Sigmoid colon (tissue), 7 donors: ENCODE results near the gene TPX2. TPM values are rescaled to one million over a fixed set of nuclear protein-coding genes. Genes with fewer than 3 reads are reported as not detected.

Experiments used
- DNase-seq: peaks from one replicate; pipeline ENCODE4 v3.0.0-alpha.2; 2019
- H3K27ac ChIP-seq, 4 donors: fragments of 200-600 bp; sonication (generic); one replicate each; pipeline ENCODE4 v1.5.1; 2016 to 2019; ENCODE audit warnings: mild to moderate bottlenecking in 1 of 4
- H3K27me3 ChIP-seq, 3 donors: fragments of 200-600 bp; sonication (generic); one replicate each; pipeline ENCODE4 v1.5.1; 2019; ENCODE audit warnings: mild to moderate bottlenecking in 1 of 3
- H3K36me3 ChIP-seq, 4 donors: fragments of 200-600 bp; sonication (generic); one replicate each; pipeline ENCODE4 v1.5.1; 2016 to 2019
- H3K4me1 ChIP-seq, 4 donors: fragments of 200-600 bp; sonication (generic); one replicate each; pipeline ENCODE4 v1.5.1; 2017 to 2019
- H3K4me3 ChIP-seq, 4 donors: fragments of 200-600 bp; sonication (generic); one replicate each; pipeline ENCODE4 v1.5.1; 2017 to 2019; ENCODE audit warnings: mild to moderate bottlenecking in 2 of 4, moderate library complexity in 1 of 4
- H3K9me3 ChIP-seq, 4 donors: fragments of 200-600 bp in 3 of 4; sonication (generic) in 3 of 4; one replicate each; pipeline versions ENCODE4 v1.5.1 to v1.6.1; 2013 to 2019
- EP300 ChIP-seq, 4 donors: sonication (generic); formaldehyde crosslinking; IDR thresholded peaks; one replicate each; pipeline ENCODE4 v1.6.1; 2017; ENCODE audit warnings: antibody characterized with exemption in 4 of 4
- POLR2A ChIP-seq, 2 donors: fragments of 450-650 bp; IDR thresholded peaks; one replicate each; pipeline ENCODE4 v1.6.1; 2016; ENCODE audit warnings: antibody characterized with exemption in 2 of 2, mild to moderate bottlenecking in 2 of 2, moderate library complexity in 2 of 2
- POLR2AphosphoS5 ChIP-seq, 4 donors: sonication (generic); formaldehyde crosslinking; IDR thresholded peaks; one replicate each; pipeline ENCODE4 v1.6.1; 2017; ENCODE audit warnings: antibody characterized with exemption in 4 of 4
- WGBS, 2 donors: extraction: QIAGEN DNeasy Blood & Tissue Kit; methylation state at CpG; one replicate each; pipeline ENCODE4 v1.1.7; 2013; 5-methylcytosine and 5-hydroxymethylcytosine counted together
- intact Hi-C: fragments of 100-400 bp; cut with DNase I; formaldehyde crosslinking; loops from one replicate; pipeline ENCODE4 v1.15.1; 2023
- polyA plus RNA-seq, 3 donors: library from polyadenylated mRNA; stranded (reverse); fragments of 200-250 nt; gene quantifications; one replicate each; pipeline ENCODE4 v1.2.3, GENCODE V29; 2013
- total RNA-seq, 4 donors: library from RNA; depleted of rRNA; stranded (reverse); fragments of >200 nt; gene quantifications; one replicate each; pipeline ENCODE4 v1.1.0, GENCODE V29; 2016
- TF ChIP-seq, protein P1 (sequence below), 4 experiments: fragments of 450-650 bp in 3 of 4; fragments of 200-600 bp in 1 of 4; IDR thresholded peaks; one replicate each; pipeline ENCODE4 v1.5.1; 2016 to 2019; ENCODE audit warnings: antibody characterized with exemption in 4 of 4, mild to moderate bottlenecking in 3 of 4, moderate library complexity in 2 of 4
- donor health status: healthy with polysubstance abuse.
- donor health status: Bipolar disorder and iron deficiency.
- donor health status: healthy.

The TPX2 gene
- total and polyA plus RNA-seq, 7 donors: 0.36 to 24.0 (median 2.4) TPM; not detected in 2

DNA sequence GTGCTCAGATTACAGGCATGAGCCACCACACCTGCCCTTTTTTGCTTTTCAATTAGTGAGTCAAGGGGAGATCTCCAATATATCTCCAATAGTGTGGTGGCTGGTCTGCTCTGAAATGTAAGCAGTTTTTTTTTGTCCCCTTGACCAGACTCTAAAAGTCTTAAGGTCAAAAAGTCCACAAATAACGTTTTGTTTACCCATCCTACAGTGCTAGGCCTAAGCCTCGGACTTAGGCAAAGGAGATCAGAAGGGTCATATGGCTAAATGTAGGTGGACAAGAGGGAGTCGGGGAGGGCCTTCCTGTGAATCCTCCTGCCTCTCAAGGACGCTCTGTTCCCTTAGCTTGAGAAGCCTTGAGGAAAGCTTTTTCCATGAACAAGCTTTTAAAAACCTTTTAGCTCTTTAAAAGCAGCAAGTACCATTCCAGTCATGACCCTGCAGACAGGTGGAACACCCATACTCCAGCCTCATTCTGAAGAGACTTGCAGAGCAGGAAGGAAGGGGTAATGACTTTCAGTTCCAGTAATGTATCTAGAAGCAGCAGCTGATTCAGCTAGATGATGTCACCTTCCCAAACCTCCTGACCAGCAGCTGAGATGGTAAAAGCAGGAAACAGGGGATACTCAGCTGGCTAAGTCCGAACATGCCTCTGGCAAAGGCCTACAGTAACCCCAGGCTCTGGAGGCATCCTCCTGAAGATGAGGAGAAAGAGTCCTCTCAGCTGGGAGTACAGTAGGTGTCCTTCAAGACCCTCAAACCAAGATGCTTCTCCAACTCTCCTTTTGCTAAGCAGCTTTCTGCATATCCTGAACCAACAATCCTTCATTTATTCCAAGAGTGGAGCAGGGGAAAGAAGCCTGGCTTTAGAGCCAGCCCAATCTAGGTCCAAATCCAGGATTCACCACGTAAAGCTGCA is 40.0 kb upstream of the TPX2 start:
- intact Hi-C loops: loop anchor here (2.0 kb wide), 1 partner anchor 28 kb away; no protein-coding TSS in a partner anchor
- DNase-seq: peak; percentile 86
- Histone ChIP-seq H3K9me3 (no peaks in the 10 kb centered on the region), H3K36me3 (peaks cover 0 to 6% (median 2%) of the 10 kb centered on the region in 4 donors), H3K27me3 (no peaks in the 10 kb centered on the region), H3K27ac (peak overlapping the region; percentile 41 to 79 (median 72)), H3K4me3 (no peak overlapping the region), H3K4me1 (peaks cover 0 to 38% (median 24%) of the 10 kb centered on the region in 4 donors)
- WGBS, 2 donors: 52 to 53% methylated on average over 6 of the region's 6 CpGs
- TF ChIP-seq POLR2AphosphoS5 (IDR thresholded peaks at IDR 0.05) (peak; percentile 45 to 88 (median 54)), EP300 (IDR thresholded peaks at IDR 0.05) (peak in 2 of 4 donors; percentile 33 to 73), POLR2A (IDR thresholded peaks at IDR 0.05) (no peak)
- TF ChIP-seq, protein P1, sequence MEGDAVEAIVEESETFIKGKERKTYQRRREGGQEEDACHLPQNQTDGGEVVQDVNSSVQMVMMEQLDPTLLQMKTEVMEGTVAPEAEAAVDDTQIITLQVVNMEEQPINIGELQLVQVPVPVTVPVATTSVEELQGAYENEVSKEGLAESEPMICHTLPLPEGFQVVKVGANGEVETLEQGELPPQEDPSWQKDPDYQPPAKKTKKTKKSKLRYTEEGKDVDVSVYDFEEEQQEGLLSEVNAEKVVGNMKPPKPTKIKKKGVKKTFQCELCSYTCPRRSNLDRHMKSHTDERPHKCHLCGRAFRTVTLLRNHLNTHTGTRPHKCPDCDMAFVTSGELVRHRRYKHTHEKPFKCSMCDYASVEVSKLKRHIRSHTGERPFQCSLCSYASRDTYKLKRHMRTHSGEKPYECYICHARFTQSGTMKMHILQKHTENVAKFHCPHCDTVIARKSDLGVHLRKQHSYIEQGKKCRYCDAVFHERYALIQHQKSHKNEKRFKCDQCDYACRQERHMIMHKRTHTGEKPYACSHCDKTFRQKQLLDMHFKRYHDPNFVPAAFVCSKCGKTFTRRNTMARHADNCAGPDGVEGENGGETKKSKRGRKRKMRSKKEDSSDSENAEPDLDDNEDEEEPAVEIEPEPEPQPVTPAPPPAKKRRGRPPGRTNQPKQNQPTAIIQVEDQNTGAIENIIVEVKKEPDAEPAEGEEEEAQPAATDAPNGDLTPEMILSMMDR (IDR thresholded peaks at IDR 0.05): no peak

DNA sequence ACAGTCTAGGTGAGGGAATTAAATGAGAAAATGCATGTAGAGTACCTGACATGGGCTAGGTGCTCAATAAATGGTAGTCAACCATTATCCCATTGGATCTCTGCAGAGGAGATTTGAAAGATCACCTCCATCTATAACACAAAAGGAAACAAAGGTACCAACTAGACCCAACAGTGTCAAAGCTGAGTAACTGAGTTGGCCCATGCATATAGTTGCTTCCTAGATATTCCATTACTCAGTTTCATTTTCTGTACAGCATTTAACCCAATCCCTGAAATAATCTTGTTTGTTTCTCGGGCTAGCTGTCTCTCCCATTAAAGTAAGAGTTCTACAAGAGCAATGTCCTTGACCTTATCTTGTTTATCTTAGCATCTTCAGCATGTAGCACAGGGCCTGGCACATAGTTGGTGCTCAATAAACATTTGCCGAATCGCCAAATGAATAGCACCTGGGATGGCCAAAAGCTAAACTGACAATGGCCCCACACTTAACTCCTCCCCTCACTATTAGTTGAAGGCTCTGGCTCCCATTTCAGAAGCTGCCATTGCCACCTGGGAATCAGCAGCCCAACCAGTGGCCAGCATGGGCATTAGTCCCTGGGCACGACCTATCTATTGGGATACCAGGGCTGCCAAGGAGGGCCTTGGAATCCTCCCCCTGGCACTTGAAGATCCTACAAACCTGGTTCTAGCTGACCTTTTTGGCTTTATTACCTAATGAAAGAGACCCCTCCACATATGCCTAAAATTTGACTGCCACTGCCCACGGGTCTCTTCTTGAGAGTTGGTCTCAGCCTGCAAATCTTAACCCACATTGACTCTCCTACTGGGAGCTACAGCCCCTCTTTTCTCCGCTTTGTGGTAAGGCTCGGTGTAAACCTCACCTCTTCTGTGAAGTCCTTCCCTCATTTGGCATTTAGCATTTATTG is 39.0 kb upstream of the TPX2 start:
- Histone ChIP-seq H3K9me3 (no peaks in the 10 kb centered on the region), H3K27me3 (no peaks in the 10 kb centered on the region), H3K4me1 (peaks cover 0 to 34% (median 25%) of the 10 kb centered on the region in 4 donors), H3K36me3 (peaks cover 0 to 6% (median 2%) of the 10 kb centered on the region in 4 donors), H3K27ac (peak overlapping the region; percentile 29 to 79 (median 72)), H3K4me3 (no peak overlapping the region)
- intact Hi-C loops: loop anchor here (2.0 kb wide), 1 partner anchor 29 kb away; no protein-coding TSS in a partner anchor
- 87 to 91% methylated on average over 7 of the region's 7 CpGs for WGBS, 2 donors
- no peak for DNase-seq
- TF ChIP-seq, protein P1 (IDR thresholded peaks at IDR 0.05): no peak
- TF ChIP-seq EP300 (IDR thresholded peaks at IDR 0.05) (no peak), POLR2A (IDR thresholded peaks at IDR 0.05) (no peak), POLR2AphosphoS5 (IDR thresholded peaks at IDR 0.05) (no peak)

DNA sequence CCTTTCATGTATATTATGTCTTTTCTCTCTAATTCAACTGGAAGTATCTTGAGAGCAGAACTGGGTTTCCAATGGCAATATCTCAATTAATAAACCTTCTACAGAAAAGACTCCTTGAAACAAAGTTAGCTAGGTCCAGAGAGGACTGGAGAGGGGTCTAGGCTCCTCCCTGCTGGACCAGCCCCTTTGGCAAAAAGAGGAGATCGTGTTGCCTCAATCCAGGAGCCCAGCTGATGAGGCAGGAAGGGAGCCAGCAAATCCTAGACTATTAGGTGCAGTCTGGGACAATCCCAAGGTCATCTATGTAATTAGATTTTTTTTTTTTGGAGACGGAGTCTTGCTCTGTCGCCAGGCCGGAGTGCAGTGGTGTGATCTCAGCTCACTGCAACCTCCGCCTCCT is 38.3 kb upstream of the TPX2 start:
- Histone ChIP-seq H3K4me1 (peaks cover 0 to 34% (median 25%) of the 10 kb centered on the region in 4 donors), H3K27ac (peak overlapping the region in 2 of 4 donors; percentile 77 to 79), H3K36me3 (peaks cover 0 to 6% (median 3%) of the 10 kb centered on the region in 4 donors), H3K9me3 (no peaks in the 10 kb centered on the region), H3K4me3 (no peak overlapping the region), H3K27me3 (no peaks in the 10 kb centered on the region)
- TF ChIP-seq EP300 (IDR thresholded peaks at IDR 0.05) (no peak), POLR2AphosphoS5 (IDR thresholded peaks at IDR 0.05) (no peak), POLR2A (IDR thresholded peaks at IDR 0.05) (no peak)
- TF ChIP-seq, protein P1 (IDR thresholded peaks at IDR 0.05): no peak
- intact Hi-C loops: no loop called here
- DNase-seq: no peak
- WGBS, 2 donors: 93 to 94% methylated on average over 5 of the region's 5 CpGs

DNA sequence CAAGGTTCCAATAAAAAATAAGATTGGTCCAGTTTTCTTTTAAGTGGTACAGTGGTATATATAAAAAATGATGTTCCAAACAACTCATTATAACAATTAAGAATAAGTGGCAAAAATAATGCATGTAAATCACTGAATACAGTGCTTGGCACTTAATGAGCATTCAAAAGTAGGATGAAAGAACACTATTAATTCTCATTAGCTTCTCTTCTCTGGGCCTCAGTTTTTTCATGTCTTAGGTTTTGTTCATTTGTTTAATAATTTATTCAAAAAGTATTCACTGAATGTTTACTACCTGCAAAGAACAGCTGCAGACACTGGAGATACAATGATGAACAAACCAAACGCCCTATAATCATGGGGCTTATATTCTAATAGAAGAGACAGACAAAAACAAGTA is 37.5 kb upstream of the TPX2 start:
- H3K4me1 ChIP-seq: peaks cover 0 to 29% (median 29%) of the 10 kb centered on the region in 4 donors
- H3K4me3 ChIP-seq: no peak overlapping the region
- intact Hi-C loops: no loop called here
- peaks cover 0 to 11% (median 9%) of the 10 kb centered on the region in 4 donors for H3K36me3 ChIP-seq
- H3K9me3 ChIP-seq: no peaks in the 10 kb centered on the region
- peak overlapping the region in 2 of 4 donors; percentile 10 to 11 for H3K27ac ChIP-seq
- WGBS, 2 donors: 78 to 86% methylated on average over 1 of the region's 1 CpG
- DNase-seq: no peak
- no peaks in the 10 kb centered on the region for H3K27me3 ChIP-seq
- no peak for TF ChIP-seq POLR2A (IDR thresholded peaks at IDR 0.05)
- TF ChIP-seq, protein P1 (IDR thresholded peaks at IDR 0.05): no peak
- no peak for TF ChIP-seq POLR2AphosphoS5 (IDR thresholded peaks at IDR 0.05)
- TF ChIP-seq EP300 (IDR thresholded peaks at IDR 0.05): no peak
